Measurements from ENCODE around the gene RTP5. TPM values are rescaled to one million over a fixed set of nuclear protein-coding genes. Genes with fewer than 3 reads are reported as not detected.

The RTP5 gene
- total and polyA plus RNA-seq, 7 donors = 0.16 to 0.19 TPM; not detected in 5

GRCh38 chr2:241865416-241865956 is 4.0 kb upstream of the RTP5 start:
- H3K4me3 ChIP-seq = no peak overlapping the region
- intact Hi-C loops (cut with DNase I) = no loop called here
- peaks cover 0 to 17% (median 10%) of the 10 kb centered on the region in 4 donors for H3K4me1 ChIP-seq
- no peaks in the 10 kb centered on the region for H3K36me3 ChIP-seq
- WGBS, 2 donors = 83 to 89% methylated on average over 3 of the region's 3 CpGs
- no peak overlapping the region for H3K27ac ChIP-seq
- H3K9me3 ChIP-seq = no peaks in the 10 kb centered on the region
- H3K27me3 ChIP-seq = peaks cover 10 to 84% (median 61%) of the 10 kb centered on the region in 3 donors
- TF ChIP-seq CTCF (IDR thresholded peaks at IDR 0.05) = no peak
- no peak for DNase-seq

DNA sequence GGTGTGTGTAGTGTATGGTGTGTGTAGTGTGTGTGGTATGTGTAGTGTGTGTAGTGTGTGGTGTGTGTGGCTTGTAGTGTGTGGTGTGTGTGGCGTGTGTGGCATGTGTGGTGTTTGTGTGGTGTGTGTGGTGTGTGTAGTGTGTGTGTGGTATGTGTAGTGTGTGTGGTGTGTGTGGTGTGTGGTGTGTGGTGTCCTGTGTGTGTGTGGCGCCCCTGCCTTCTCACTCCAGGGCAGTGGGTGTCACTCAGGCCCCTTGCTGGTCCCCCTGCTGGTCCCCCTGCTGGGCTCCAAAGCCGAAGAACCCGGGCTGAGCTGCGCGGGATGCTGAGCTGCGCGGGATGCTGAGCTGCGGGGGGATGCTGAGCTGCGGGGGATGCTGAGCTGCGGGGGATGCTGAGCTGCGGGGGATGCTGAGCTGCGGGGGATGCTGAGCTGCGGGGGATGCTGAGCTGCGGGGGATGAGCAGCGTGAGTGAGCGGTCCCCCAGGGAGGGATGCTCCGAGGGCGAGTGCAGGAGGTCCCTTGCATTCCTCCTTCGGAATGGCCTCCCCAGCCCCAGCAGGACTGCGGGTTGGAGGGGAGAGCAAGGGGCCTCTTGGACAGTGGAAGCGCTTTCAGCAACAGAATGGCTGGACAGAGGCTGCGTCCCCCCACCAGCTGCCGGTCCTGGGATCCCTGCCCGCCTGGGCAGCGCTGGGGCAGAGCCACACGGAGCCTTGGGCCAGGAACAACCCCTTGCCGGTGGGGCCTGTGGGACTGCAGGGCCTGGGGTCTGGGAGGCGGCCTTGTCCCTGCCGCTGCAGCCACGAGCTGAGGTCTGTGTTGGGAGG is 3.4 kb upstream of the RTP5 start:
- Histone ChIP-seq H3K4me1 (peaks cover 0 to 17% (median 8%) of the 10 kb centered on the region in 4 donors), H3K36me3 (no peaks in the 10 kb centered on the region), H3K27ac (no peak overlapping the region), H3K9me3 (no peaks in the 10 kb centered on the region), H3K4me3 (no peak overlapping the region), H3K27me3 (peaks cover 10 to 91% (median 61%) of the 10 kb centered on the region in 3 donors)
- TF ChIP-seq POLR2AphosphoS5 (IDR thresholded peaks at IDR 0.05) (no peak), POLR2A (IDR thresholded peaks at IDR 0.05) (no peak), EP300 (IDR thresholded peaks at IDR 0.05) (no peak), CTCF (IDR thresholded peaks at IDR 0.05) (no peak)
- WGBS, 2 donors = 21 to 24% methylated on average over 31 of the region's 31 CpGs
- intact Hi-C loops (cut with DNase I) = no loop called here
- DNase-seq = no peak

GRCh38 chr2:241866790-241867645 is 2.5 kb upstream of the RTP5 start:
- no peaks in the 10 kb centered on the region for H3K9me3 ChIP-seq
- H3K27me3 ChIP-seq = peaks cover 10 to 93% (median 60%) of the 10 kb centered on the region in 3 donors
- no peaks in the 10 kb centered on the region for H3K36me3 ChIP-seq
- H3K4me3 ChIP-seq = no peak overlapping the region
- intact Hi-C loops (cut with DNase I) = no loop called here
- H3K4me1 ChIP-seq = peaks cover 0 to 17% (median 8%) of the 10 kb centered on the region in 4 donors
- WGBS, 2 donors = 59 to 65% methylated on average over 33 of the region's 33 CpGs
- no peak for DNase-seq
- no peak for TF ChIP-seq CTCF (IDR thresholded peaks at IDR 0.05)
- TF ChIP-seq EP300 (IDR thresholded peaks at IDR 0.05) = no peak
- no peak overlapping the region for H3K27ac ChIP-seq

- no peak overlapping the region for H3K4me3 ChIP-seq
- DNase-seq = no peak
- TF ChIP-seq POLR2A (IDR thresholded peaks at IDR 0.05) = no peak
- TF ChIP-seq POLR2AphosphoS5 (IDR thresholded peaks at IDR 0.05) = no peak
- no peak for TF ChIP-seq EP300 (IDR thresholded peaks at IDR 0.05)
- TF ChIP-seq CTCF (IDR thresholded peaks at IDR 0.05) = no peak
- no peaks in the 10 kb centered on the region for H3K36me3 ChIP-seq
- peaks cover 0 to 17% (median 8%) of the 10 kb centered on the region in 4 donors for H3K4me1 ChIP-seq
- peaks cover 10 to 90% (median 51%) of the 10 kb centered on the region in 3 donors for H3K27me3 ChIP-seq
- intact Hi-C loops (cut with DNase I) = no loop called here
- no peak overlapping the region for H3K27ac ChIP-seq
- H3K9me3 ChIP-seq = no peaks in the 10 kb centered on the region
- 43 to 61% methylated on average over 19 of the region's 19 CpGs for WGBS, 2 donors
These were observed 1.6 kb upstream of the RTP5 start for GRCh38 chr2:241867776-241868420.
